GM21619 (cell line): ENCODE results near the gene PCYT2.

Experiments used
- ATAC-seq: cut with Tn5 transposase; IDR thresholded peaks from one replicate; pipeline ENCODE4 v1.9.1; 2021; ENCODE audit not compliant: unreplicated experiment

The PCYT2 gene

GRCh38 chr17:81858967-81859905 lies 52.0 kb downstream of the PCYT2 start:
- no peak for ATAC-seq

- no peak for ATAC-seq
Observed at GRCh38 chr17:81858170-81858966, 52.8 kb downstream of the PCYT2 start.

GRCh38 chr17:81854974-81855774 lies 56.0 kb downstream of the PCYT2 start:
- no peak for ATAC-seq

GRCh38 chr17:81852237-81852636 lies 59.0 kb downstream of the PCYT2 start:
- ATAC-seq = no peak

- ATAC-seq = no peak
Observed at GRCh38 chr17:81851423-81851822, 59.8 kb downstream of the PCYT2 start.
